ENCODE measurements around the gene CRELD2.

The CRELD2 gene

GRCh38 chr22:49873228-49873940 lies 45.0 kb upstream of the CRELD2 start:
- no peak for TF ChIP-seq CTCF (conservative IDR thresholded peaks at IDR 0.05; ENCODE audit: low read length)
- H3K4me3 ChIP-seq (ENCODE audit: low read length), result no peak overlapping the region
- DNase-seq (ENCODE audit: low read depth), result no peak

- TF ChIP-seq CTCF (conservative IDR thresholded peaks at IDR 0.05; ENCODE audit: low read length), result no peak
- no peak overlapping the region for H3K4me3 ChIP-seq (ENCODE audit: low read length)
- DNase-seq (ENCODE audit: low read depth), result no peak
These were observed 40.8 kb upstream of the CRELD2 start for GRCh38 chr22:49877642-49878041.

- DNase-seq (ENCODE audit: low read depth), result no peak
- no peak for TF ChIP-seq CTCF (conservative IDR thresholded peaks at IDR 0.05; ENCODE audit: low read length)
- H3K4me3 ChIP-seq (ENCODE audit: low read length), result no peak overlapping the region
These were observed 40.2 kb upstream of the CRELD2 start for GRCh38 chr22:49878206-49878605.

GRCh38 chr22:49879871-49880270 lies 38.6 kb upstream of the CRELD2 start:
- H3K4me3 ChIP-seq (ENCODE audit: low read length), result no peak overlapping the region
- no peak for TF ChIP-seq CTCF (conservative IDR thresholded peaks at IDR 0.05; ENCODE audit: low read length)
- DNase-seq (ENCODE audit: low read depth), result no peak

- no peak for DNase-seq (ENCODE audit: low read depth)
- TF ChIP-seq CTCF (conservative IDR thresholded peaks at IDR 0.05; ENCODE audit: low read length), result no peak
- H3K4me3 ChIP-seq (ENCODE audit: low read length), result no peak overlapping the region
These were observed 38.2 kb upstream of the CRELD2 start for GRCh38 chr22:49880281-49880680.

GRCh38 chr22:49881856-49882255 lies 36.6 kb upstream of the CRELD2 start:
- no peak overlapping the region for H3K4me3 ChIP-seq (ENCODE audit: low read length)
- no peak for DNase-seq (ENCODE audit: low read depth)

More at GRCh38 chr22:49881856-49882255, 36.6 kb upstream of the CRELD2 start:
- TF ChIP-seq CTCF (conservative IDR thresholded peaks at IDR 0.05; ENCODE audit: low read length), result no peak

Data from AG10803 (cell line).